Choroid plexus epithelial cell (primary cell): ENCODE results near the gene BTF3.

Source experiments
- DNase-seq: peaks from one replicate; pipeline ENCODE4 v3.0.0-alpha.2; 2010; ENCODE audit warnings: low read depth
- H3K4me3 ChIP-seq: 2 replicates; pipeline ENCODE4 v1.5.1; 2011; ENCODE audit warnings: low read depth, mild to moderate bottlenecking, control low read depth, low read length, moderate library complexity
- CTCF ChIP-seq: conservative IDR thresholded peaks from 2 replicates; pipeline ENCODE4 v1.5.1; 2011; ENCODE audit warnings: low read depth, mild to moderate bottlenecking, control low read depth, inconsistent platforms, low read length, moderate library complexity

BTF3 gene

GRCh38 chr5:73528248-73528647 lies 30.0 kb downstream of the BTF3 start:
- H3K4me3 ChIP-seq = no peak overlapping the region
- no peak for TF ChIP-seq CTCF
- DNase-seq = no peak

GRCh38 chr5:73529081-73529480 lies 30.8 kb downstream of the BTF3 start:
- no peak overlapping the region for H3K4me3 ChIP-seq
- DNase-seq = no peak
- no peak for TF ChIP-seq CTCF

GRCh38 chr5:73531356-73531755 lies 33.1 kb downstream of the BTF3 start:
- DNase-seq = no peak
- no peak overlapping the region for H3K4me3 ChIP-seq
- no peak for TF ChIP-seq CTCF

DNA sequence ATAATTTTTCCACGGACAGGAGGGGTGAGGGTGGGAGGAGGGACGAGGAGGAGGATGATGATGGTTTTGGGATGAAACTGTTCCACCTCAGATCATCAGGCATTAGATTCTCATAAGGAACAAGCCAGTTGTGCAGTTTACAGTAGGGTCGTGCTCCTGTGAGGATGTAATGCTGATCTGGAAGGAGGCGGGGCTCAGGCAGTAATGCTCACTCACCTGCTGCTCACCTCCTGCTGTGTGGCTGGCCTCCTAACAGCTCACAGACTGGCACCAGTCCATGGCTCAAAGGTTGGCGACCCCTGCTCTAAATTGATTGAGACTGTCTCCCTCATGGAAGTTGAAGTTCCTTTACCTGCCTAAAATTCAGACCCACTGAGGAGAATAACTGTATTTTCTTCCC lies 34.0 kb downstream of the BTF3 start:
- TF ChIP-seq CTCF = no peak
- DNase-seq = no peak
- no peak overlapping the region for H3K4me3 ChIP-seq

DNA sequence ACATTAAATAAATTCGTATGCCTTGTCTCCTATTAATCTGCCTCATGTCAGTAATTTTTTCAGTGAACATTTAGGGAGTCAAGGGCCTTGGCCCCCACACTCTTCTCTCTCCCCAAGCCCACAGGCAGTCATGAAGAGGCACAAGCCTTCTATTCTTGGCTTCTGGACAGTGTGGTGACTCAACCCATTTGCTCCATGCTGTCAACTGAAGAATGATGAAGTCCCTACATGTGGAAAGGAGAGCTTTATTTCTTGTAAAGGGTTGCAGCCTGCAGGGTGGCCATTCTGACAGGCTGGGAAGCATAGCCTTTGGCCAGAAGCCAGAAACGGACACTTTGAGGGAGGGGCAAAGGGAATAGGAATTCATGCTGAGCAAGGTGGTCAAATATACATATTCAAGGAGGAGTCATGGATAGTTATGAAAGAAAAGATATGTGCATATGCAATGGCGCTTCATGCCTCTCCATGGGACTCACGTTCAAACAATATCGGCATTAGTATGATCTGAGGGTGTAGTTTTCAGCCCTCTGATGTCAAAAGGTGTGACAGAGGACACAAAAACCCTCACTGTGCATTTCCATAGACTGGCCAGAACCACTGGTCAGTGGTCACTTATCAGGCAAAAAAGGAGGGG lies 35.9 kb downstream of the BTF3 start:
- no peak for DNase-seq
- no peak for TF ChIP-seq CTCF
- no peak overlapping the region for H3K4me3 ChIP-seq

GRCh38 chr5:73534971-73535370 lies 36.7 kb downstream of the BTF3 start:
- no peak overlapping the region for H3K4me3 ChIP-seq
- TF ChIP-seq CTCF = no peak
- DNase-seq = no peak

- no peak for TF ChIP-seq CTCF
- no peak overlapping the region for H3K4me3 ChIP-seq
- no peak for DNase-seq
These were observed 41.5 kb downstream of the BTF3 start for GRCh38 chr5:73539730-73540129.
